HFF-Myc (cell line): ENCODE measurements around the gene EYS.

Experiments used
- DNase-seq: peaks from one replicate; pipeline ENCODE4 v3.0.0-alpha.2; 2011; ENCODE audit warnings: low read depth; ENCODE audit errors: extremely low read depth
- H3K4me3 ChIP-seq: replicated peaks from 2 replicates; pipeline ENCODE4 v1.5.1; 2011; ENCODE audit warnings: low read depth, mild to moderate bottlenecking, control low read depth, low read length
- TF ChIP-seq, protein P1 (sequence below): IDR thresholded peaks from 2 replicates; pipeline ENCODE4 v1.5.1; 2012; ENCODE audit warnings: mild to moderate bottlenecking, low read depth, low read length, control low read depth; ENCODE audit errors: missing control alignments

EYS gene

DNA sequence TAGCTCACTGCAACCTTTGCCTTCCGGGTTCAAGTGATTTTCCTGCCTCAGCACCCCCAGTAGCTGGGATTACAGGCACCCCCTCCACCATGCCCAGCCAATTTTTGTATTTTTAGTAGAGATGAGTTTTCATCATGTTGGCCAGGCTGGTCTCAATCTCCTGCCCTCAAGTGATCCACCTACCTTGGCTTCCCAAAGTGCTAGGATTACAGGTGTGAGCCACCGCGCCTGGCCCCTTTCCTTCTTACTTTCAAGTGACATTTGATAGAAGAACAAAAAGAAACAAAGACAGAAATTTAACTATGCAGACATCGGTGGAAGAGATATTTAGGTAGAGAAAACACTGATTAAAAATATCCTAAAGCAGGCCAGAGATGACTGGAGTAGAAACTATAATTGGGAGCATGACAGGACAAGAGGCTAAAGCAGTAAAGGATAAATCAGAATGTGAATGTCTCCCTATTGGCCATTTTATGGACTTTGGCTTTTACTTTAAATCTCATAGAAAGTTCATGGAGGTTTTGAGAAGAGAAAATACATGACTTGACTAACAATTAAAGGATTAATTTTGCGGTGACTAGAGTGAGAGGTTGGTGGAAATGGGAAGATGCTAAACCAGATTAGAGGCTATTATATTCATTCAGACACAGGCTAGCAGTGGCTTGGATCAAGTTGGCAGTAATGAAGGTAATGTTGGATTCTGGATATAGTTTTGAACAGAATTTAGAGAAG is 2.2 kb upstream of the EYS start:
- DNase-seq = no peak
- TF ChIP-seq, protein P1, sequence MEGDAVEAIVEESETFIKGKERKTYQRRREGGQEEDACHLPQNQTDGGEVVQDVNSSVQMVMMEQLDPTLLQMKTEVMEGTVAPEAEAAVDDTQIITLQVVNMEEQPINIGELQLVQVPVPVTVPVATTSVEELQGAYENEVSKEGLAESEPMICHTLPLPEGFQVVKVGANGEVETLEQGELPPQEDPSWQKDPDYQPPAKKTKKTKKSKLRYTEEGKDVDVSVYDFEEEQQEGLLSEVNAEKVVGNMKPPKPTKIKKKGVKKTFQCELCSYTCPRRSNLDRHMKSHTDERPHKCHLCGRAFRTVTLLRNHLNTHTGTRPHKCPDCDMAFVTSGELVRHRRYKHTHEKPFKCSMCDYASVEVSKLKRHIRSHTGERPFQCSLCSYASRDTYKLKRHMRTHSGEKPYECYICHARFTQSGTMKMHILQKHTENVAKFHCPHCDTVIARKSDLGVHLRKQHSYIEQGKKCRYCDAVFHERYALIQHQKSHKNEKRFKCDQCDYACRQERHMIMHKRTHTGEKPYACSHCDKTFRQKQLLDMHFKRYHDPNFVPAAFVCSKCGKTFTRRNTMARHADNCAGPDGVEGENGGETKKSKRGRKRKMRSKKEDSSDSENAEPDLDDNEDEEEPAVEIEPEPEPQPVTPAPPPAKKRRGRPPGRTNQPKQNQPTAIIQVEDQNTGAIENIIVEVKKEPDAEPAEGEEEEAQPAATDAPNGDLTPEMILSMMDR = no peak

GRCh38 chr6:65708162-65708561 is 1.1 kb upstream of the EYS start:
- no peak for DNase-seq
- no peak overlapping the region for H3K4me3 ChIP-seq
- TF ChIP-seq, protein P1 = no peak

More for the DNA sequence above, 2.2 kb upstream of the EYS start:
- no peak overlapping the region for H3K4me3 ChIP-seq

DNA sequence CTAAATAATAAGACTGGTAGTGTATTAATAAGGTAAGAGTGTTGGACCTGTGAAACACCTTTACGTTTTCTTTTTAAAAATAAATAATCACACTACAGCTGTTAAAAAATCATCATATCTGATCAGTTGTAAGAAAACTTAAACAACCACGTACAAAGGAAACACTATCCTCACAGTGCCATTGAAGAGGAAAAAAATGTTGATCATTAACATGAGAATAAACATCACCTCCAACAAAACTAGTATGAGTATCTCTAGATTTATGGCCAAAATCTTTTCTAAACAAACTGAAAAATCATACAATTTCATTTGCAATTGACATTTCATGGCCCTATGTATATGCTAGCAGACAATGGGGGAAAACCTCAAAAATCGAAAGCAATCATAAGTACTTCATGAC is 590 bp downstream of the EYS start:
- no peak overlapping the region for H3K4me3 ChIP-seq
- DNase-seq = no peak
- TF ChIP-seq, protein P1 = no peak

- H3K4me3 ChIP-seq = no peak overlapping the region
- TF ChIP-seq, protein P1 = no peak
- DNase-seq = no peak
These were observed 5.7 kb downstream of the EYS start for GRCh38 chr6:65701325-65701724.

DNA sequence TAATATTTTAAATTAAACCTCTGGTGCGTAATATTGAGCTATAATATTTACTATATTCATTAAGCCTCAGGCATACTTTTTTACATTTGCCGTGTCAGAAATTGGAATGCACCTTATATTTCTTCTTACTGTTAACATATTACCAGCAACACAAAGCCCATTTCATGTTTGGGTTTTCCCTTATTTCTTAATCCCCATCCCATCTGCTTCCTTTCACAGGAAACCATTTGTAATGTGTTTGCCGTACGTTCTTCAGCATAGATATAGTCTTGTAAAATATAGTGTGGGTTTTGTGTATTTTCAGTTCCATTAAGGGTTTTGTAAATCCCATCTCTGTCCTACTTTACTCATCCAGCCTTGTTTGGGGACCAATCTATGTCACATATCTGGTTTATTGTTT is 6.5 kb downstream of the EYS start:
- no peak for DNase-seq
- no peak overlapping the region for H3K4me3 ChIP-seq
- TF ChIP-seq, protein P1 = no peak

DNA sequence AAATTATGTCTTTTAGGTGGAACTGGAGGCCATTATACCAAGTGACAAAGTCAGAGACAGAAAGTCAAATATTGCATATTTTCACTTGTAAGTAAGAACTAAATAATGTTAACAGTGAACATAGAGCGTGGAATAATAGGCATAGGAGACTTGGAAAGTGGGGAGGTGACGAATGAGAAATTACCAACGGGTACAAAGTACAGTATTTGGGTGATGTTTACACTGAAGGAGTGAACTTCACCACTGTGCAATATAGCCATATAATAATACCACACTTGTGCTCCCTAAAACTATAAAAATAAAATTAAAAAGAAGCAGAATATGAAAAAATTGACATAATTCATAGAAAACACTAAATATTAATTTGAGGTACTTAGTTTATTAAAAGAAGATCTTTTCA is 14.9 kb downstream of the EYS start:
- no peak for DNase-seq
- H3K4me3 ChIP-seq = no peak overlapping the region
- TF ChIP-seq, protein P1 = no peak

DNA sequence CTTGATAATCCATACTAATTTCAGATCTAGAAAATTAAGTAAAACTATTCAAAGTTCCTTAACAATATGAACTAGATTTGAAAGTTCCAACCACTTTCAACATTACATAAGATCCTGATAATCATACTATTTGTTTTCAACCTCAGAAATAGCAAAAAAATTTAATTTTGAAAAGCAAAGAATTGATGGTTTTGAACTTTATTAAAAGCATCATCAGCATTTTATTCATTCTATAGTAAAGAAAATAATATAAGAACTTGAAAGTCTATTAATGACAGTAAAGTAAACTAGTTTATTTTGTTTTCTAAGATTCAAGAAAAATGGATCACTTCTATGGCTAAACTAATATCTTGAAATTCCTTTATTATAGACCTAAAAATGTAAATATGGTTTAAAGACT is 26.8 kb downstream of the EYS start:
- DNase-seq = no peak
- no peak overlapping the region for H3K4me3 ChIP-seq
- TF ChIP-seq, protein P1 = no peak
